HepG2 (cell line): ENCODE measurements around the gene GRIN2D. TPM values are rescaled to one million over a fixed set of nuclear protein-coding genes. Genes with fewer than 3 reads are reported as not detected.
A peak's percentile ranks its signal among the peaks of the same experiment; 100 is the strongest.

Source experiments
- CEBPZ ChIP-seq: IDR thresholded peaks from 2 replicates; pipeline ENCODE4 v1.6.1; 2012; ENCODE audit warnings: low read length, improper control_type of control experiment
- FUBP1 ChIP-seq: sonication (generic); formaldehyde crosslinking; IDR thresholded peaks from 2 replicates; pipeline ENCODE4 v1.5.1; 2020; ENCODE audit warnings: missing genetic modification reagents, mild to moderate bottlenecking, borderline replicate concordance
- GLI4 ChIP-seq: sonication (generic); formaldehyde crosslinking; IDR thresholded peaks from 2 replicates; pipeline ENCODE4 v1.5.1; 2020; ENCODE audit warnings: missing genetic modification reagents, mild to moderate bottlenecking, moderate library complexity, borderline replicate concordance
- HOXA3 ChIP-seq: sonication (generic); formaldehyde crosslinking; IDR thresholded peaks from 2 replicates; pipeline ENCODE4 v1.5.0; 2020; ENCODE audit warnings: missing genetic modification reagents
- KDM3A ChIP-seq: IDR thresholded peaks from 2 replicates; pipeline ENCODE4 v1.6.1; 2018; ENCODE audit warnings: low read depth, missing compliant biosample characterization
- NCOA1 ChIP-seq: sonication (generic); formaldehyde crosslinking; IDR thresholded peaks from 2 replicates; pipeline ENCODE4 v1.9.0; 2021; ENCODE audit warnings: missing genetic modification reagents
- RFXAP ChIP-seq: sonication (generic); formaldehyde crosslinking; IDR thresholded peaks from 2 replicates; pipeline ENCODE4 v1.4.0; 2020; ENCODE audit warnings: missing genetic modification reagents, borderline replicate concordance
- ZBTB21 ChIP-seq: sonication (generic); formaldehyde crosslinking; IDR thresholded peaks from 2 replicates; pipeline ENCODE4 v1.4.0; 2020; ENCODE audit warnings: missing genetic modification reagents
- ZBTB3 ChIP-seq: sonication (generic); formaldehyde crosslinking; IDR thresholded peaks from 2 replicates; pipeline ENCODE4 v1.4.0; 2020; ENCODE audit warnings: low read depth, mild to moderate bottlenecking, moderate library complexity, missing genetic modification reagents, borderline replicate concordance
- ZHX1 ChIP-seq: sonication (generic); formaldehyde crosslinking; IDR thresholded peaks from 2 replicates; pipeline ENCODE4 v1.8.1; 2022; ENCODE audit warnings: low read depth, mild to moderate bottlenecking, missing genetic modification reagents
- ZNF138 ChIP-seq: sonication (generic); formaldehyde crosslinking; IDR thresholded peaks from 2 replicates; pipeline ENCODE4 v1.5.0; 2020; ENCODE audit warnings: mild to moderate bottlenecking, low read depth, missing genetic modification reagents
- ZNF296 ChIP-seq: sonication (generic); formaldehyde crosslinking; conservative IDR thresholded peaks from 2 replicates; pipeline ENCODE4 v1.5.0; 2020; ENCODE audit warnings: mild to moderate bottlenecking, missing genetic modification reagents
- ZNF496 ChIP-seq: sonication (generic); formaldehyde crosslinking; IDR thresholded peaks from 2 replicates; pipeline ENCODE4 v1.8.1; 2023; ENCODE audit warnings: mild to moderate bottlenecking, moderate library complexity, missing genetic modification reagents; ENCODE audit not compliant: insufficient replicate concordance
- ZNF609 ChIP-seq: sonication (generic); formaldehyde crosslinking; IDR thresholded peaks from 2 replicates; pipeline ENCODE4 v1.4.0; 2020; ENCODE audit warnings: mild to moderate bottlenecking, missing genetic modification reagents, borderline replicate concordance
- polyA plus RNA-seq, 8 experiments: library from polyadenylated mRNA; depleted of rRNA in 3 of 8; stranded (reverse) in 7 of 8; unstranded in 1 of 8; fragments of >200 nt; fragmentation: Illumina TruSeq in 4 of 8; extraction: Trizol in 4 of 8; gene quantifications; 2 replicates each; pipeline versions ENCODE4 v1.2.1 to v1.2.3, GENCODE V29; 2011 to 2016; ENCODE audit warnings: low read depth in 4 of 8, missing spikeins in 1 of 8, mixed read lengths in 1 of 8; ENCODE audit not compliant: insufficient read depth in 1 of 8
- total RNA-seq, 5 experiments: library from RNA; depleted of rRNA; stranded (reverse); fragments of >200 nt; fragmentation: Illumina TruSeq; extraction: Trizol; gene quantifications; 2 replicates each; pipeline ENCODE4 v1.2.3, GENCODE V29; 2016; ENCODE audit warnings: low read depth in 1 of 5

The GRIN2D gene
- total and polyA plus RNA-seq, 2 of the 13 experiments (the other 11 are each of a cell fraction or from before 2014, with no cell fraction given), result 0.02 to 0.13 TPM

GRCh38 chr19:48398375-48399235, 5.1 kb downstream of the GRIN2D start (continued):
- TF ChIP-seq FUBP1 (CRISPR knock-in tag) (no peak), KDM3A (CRISPR knock-in tag) (no peak), ZHX1 (CRISPR knock-in tag) (no peak), NCOA1 (CRISPR knock-in tag) (no peak), ZBTB21 (no peak), CEBPZ (no peak), RFXAP (CRISPR knock-in tag) (no peak), HOXA3 (CRISPR knock-in tag) (peak; percentile 11; the same call in 1 of the 2 replicates), ZBTB3 (no peak), ZNF496 (CRISPR knock-in tag) (no peak), ZNF296 (CRISPR knock-in tag) (no peak), ZNF609 (CRISPR knock-in tag) (no peak), ZNF138 (CRISPR knock-in tag) (no peak), GLI4 (CRISPR knock-in tag) (no peak)
